Activated CD8-positive, alpha-beta memory T cell treated with anti-CD3 and anti-CD28 coated beads for 1 hour (primary cell): ENCODE data around the gene NRROS.

Experiments
- DNase-seq, 2 donors: peaks; one replicate each; pipeline ENCODE4 v3.0.0-alpha.2; 2020; ENCODE audit warnings: low read depth in 1 of 2; ENCODE audit errors: extremely low read depth in 1 of 2

Gene NRROS

GRCh38 chr3:196673632-196674031 is 34.1 kb downstream of the NRROS start:
- DNase-seq, result no peak

DNA sequence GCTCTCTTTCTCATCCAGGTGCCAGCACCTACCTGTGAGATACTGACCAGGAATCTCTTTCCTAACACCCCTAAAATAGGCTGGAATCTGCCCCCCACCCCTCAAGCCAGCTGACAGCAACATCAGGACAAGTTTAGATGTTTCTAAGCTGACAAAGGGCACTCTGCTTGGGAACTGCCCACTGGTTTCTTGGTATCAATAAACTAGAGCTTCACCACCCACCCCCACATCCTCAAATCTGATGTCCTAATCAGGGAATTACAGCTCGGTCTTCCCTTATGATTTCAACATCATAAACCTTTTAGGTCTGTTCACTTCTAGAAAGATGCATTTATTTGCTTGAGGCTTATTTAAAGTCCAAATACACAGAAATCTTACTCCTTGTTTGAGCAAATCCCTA is 37.9 kb downstream of the NRROS start:
- DNase-seq, result no peak

GRCh38 chr3:196677931-196678330 is 38.4 kb downstream of the NRROS start:
- DNase-seq, result no peak

DNA sequence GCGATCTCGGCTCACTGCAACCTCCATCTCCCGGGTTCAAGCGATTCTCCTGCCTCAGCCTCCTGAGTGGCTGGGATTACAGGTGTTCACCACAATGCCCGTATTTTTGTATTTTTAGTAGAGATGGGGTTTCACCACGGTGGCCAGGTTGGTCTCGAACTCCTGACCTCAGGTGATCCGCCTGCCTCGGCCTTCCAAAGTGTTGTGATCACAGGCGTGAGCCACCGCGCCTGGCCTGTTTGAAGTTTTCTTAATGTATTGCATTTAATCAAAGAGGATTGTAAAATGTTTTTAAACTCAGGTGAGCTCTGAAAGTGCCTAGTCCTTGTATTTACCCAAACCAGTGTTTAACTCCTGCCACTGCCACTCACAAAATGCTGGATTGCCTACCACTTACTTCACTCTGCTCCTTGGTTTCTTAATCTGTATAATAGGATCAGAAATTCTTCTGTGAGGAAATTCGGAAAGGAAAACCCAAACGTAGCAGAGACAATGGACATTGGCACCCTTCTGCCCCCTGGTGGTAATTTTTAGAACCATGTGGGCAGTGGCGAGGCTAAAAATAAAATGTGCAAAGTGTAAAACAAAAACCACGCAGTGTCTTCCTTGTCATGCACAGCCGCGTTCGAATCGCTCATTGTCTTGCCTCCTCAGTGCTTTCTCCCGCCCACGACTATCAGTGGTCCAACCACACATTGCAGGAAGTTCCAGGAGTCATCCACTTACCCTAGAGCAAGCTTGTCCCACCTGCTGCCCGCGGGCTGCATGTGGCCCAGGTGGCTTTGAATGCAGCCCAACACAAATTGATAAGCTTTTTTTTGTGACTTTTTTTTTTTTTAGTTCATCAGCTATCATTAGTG is 45.3 kb downstream of the NRROS start:
- DNase-seq, result peak; percentile 32 to 41

- no peak for DNase-seq
Measured at GRCh38 chr3:196686436-196686835, 46.9 kb downstream of the NRROS start.

DNA sequence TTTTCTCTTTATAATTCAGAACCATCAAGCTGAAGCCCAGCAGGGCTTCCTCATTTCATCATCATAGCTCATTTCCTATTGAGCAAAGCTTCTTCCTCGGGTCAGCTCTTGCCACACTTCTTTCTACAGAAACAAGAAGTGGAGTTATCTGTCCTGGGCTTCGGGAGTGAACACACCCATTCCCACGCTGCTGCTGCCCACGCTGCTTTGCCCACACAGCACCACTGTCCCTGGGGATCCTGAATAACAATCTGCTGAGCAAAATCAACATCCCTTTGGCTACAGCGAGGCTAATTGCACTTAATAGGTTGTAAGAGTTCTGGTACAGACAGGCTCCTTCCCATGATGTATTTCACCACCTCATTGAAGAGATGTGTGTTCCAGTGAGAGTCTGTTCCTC is 48.9 kb downstream of the NRROS start:
- DNase-seq, result no peak

DNA sequence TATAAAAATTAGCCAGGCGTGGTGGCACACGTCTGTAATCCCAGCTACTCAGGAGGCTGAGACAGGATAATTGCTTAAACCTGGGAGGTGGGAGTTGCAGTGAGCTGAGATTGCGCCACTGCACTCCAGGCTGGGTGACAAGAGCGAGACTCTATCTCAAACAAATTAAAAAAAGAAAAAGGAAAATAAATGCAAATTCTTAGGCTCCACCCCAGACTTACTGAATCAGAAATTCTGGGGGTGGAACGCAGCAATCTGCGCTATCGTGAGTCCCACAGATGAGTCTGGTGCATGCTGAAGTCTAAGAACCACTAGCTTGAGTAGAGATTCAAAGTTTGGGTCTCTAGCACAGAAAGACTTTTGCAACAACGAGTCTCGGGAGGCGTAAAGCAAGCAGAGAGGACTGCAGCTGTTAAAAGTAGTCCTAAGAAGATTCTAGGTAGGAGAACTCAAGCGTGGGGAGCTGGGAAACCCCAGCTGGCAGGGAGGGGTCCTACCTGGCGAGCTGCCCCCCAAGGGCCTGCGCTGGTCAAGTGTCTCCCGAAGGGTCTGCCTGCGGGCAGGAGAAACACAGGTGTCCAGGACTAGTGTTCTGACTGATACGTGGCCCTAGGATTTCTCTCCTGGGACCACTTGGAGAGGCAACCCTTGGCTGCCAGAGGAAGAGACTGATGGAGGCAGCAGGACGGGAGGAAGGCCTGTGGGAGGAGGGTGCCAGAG is 50.6 kb downstream of the NRROS start:
- DNase-seq, result no peak

DNA sequence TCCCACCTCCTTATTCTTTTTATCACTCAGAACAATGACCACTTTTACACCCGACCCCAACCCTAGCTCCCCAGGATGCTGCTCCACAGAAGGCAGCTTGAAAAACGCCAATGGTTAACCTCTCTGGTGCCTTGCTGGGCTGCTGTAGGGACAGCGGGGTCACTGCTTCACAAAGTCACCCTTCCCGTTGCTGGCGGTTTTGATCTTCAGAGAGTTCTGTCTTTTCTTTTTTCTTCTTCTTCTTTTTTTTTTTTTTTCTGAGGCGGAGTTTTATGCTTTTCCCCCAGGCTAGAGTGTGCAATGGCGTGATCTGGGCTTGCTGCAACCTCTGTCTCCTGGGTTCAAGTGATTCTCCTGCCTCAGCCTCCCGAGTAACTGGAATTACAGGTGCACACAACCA is 51.9 kb downstream of the NRROS start:
- no peak for DNase-seq

DNA sequence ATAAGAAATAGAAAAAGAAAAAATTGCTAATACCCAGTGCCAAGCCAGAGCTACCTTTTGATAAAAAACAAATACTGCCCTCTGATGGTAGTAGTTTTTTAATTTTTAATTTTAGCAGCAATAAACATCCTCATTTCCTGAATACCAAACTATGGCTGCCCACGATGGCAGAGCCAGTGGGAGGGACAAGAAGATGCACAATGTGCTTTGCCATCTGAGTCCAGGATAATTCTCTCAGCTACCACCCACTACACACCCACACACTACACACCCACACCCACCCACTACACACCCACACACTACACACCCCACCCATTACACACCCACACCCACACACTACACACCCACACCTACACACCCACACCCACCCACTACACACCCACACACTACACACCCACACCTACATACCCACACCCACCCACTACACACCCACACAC is 54.7 kb downstream of the NRROS start:
- no peak for DNase-seq

DNA sequence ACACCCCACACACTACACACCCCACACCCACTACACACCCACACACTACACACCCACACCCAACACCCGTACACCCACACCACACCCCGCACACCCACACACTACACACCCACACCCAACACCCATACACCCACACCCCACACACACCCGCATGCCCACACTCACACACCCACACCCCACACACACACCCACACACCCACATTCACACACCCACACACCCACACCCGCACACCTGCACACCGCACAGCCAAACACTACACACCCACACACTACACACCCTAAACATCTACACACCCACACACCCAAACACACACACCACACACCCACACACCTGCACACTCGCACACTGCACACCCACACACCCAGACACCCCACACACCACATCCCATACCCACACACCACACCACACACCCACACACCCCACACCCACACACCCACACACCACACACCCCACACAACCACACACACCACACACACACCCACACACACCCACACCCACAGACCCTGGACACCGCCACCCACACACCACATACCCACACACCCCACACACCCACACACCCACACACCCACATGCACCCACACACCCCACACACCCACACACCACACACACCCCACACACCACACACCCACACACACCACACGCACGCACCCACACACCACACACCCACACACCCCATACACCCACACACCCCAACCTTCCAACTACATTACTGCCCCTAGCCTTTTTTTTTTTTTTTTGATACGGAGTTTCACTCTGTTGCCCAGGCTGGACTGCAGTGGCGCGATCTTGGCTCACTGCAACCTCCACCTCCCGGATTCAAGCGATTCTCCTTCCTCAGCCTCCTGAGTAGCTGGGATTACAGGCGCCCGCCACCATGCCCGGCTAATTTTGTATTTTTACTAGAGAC is 55.7 kb downstream of the NRROS start:
- DNase-seq, result no peak

- no peak for DNase-seq
Measured at GRCh38 chr3:196695849-196696226, 56.3 kb downstream of the NRROS start.

DNA sequence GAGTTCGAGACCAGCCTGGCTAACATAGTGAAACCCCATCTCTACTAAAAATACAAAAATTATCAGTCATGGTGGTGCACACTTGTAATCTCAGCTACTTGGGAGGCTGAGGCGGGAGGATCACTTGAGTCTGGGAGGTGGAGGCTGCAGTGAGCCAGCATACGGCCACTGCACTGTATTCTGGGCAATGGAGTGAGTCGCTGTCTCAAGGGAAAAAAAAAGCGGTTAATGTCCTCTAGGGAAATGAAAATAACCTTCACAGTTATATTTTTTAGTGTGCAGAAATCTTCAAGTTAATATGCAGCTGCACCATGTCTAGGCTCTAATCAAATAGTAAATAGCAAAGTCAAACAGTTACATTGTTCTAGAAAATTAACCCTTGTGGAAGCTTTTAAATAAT is 57.8 kb downstream of the NRROS start:
- no peak for DNase-seq

- no peak for DNase-seq
Measured at GRCh38 chr3:196699749-196700148, 60.3 kb downstream of the NRROS start.

GRCh38 chr3:196700801-196701200 is 61.3 kb downstream of the NRROS start:
- no peak for DNase-seq

DNA sequence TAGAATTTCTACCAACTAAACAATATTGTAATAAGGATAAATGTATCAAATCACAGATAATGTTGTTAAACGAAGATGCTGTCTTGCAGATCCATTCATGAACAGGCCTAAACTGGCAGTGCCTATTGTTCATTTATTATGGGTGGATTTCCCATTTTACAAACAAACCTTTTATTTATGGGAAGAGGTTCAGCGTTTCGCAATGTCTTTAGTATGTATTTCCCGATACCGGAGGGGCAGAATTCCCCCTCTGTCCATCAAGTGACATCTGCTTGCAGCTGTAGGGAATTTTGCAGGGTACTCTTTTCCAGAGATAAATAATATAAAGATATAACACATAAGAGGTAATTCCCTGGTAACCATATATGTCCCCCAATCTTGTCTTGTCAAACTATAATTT is 66.8 kb downstream of the NRROS start:
- DNase-seq, result no peak

- no peak for DNase-seq
Measured at GRCh38 chr3:196706731-196707130, 67.2 kb downstream of the NRROS start.

DNA sequence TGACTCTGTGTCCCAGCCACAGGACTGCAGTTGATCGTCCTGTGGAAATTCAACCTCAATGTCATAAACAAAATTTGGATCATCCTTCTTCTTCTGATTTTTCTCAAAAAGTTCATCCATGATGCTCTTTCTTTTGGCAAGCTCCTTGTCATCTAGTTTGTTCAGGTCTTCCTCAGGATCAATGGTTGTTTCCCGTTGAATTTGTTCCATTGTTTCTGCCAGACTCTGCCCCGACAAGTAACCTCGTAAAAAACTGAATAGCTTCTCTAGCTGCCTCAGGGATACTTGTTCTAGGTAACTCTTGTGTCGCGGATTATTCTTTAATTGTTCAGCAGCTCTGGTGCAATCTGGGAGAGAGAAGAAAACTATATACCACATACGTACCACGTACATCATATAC is 68.1 kb downstream of the NRROS start:
- no peak for DNase-seq

GRCh38 chr3:196708467-196708866 is 69.0 kb downstream of the NRROS start:
- no peak for DNase-seq
